A549 (cell line): ENCODE data around the gene USP3.

ENCODE experiments used
- CEBPB ChIP-seq, 2 experiments: fragments of >200 bp in 1 of 2; sonication (Bioruptor Twin) in 1 of 2; formaldehyde crosslinking in 1 of 2; IDR thresholded peaks; 2 replicates each; pipeline ENCODE4 v1.6.1; 2012 to 2016
- CTCF ChIP-seq: fragments of >200 bp; sonication (Bioruptor Twin); formaldehyde crosslinking; IDR thresholded peaks from 3 replicates; pipeline ENCODE4 v1.5.1; 2016
- JUN ChIP-seq, 2 experiments: fragments of >200 bp; sonication (Bioruptor Twin); formaldehyde crosslinking; IDR thresholded peaks; 2 replicates in 1 of 2; 3 replicates in 1 of 2; pipeline ENCODE4 v1.6.1; 2016 to 2017
- POLR2A ChIP-seq: IDR thresholded peaks from 2 replicates; pipeline ENCODE4 v1.6.1; 2012; ENCODE audit warnings: mild to moderate bottlenecking, low read length
- RARB ChIP-seq: fragments of 250-450 bp; sonication (Bioruptor Pico); IDR thresholded peaks from 2 replicates; pipeline ENCODE4 v1.8.0; 2021; ENCODE audit warnings: mild to moderate bottlenecking, moderate library complexity
- REST ChIP-seq: fragments of 200-600 bp; sonication (generic); IDR thresholded peaks from 2 replicates; pipeline ENCODE4 v1.6.1; 2016; ENCODE audit warnings: antibody characterized with exemption, mild to moderate bottlenecking, moderate library complexity

DNA sequence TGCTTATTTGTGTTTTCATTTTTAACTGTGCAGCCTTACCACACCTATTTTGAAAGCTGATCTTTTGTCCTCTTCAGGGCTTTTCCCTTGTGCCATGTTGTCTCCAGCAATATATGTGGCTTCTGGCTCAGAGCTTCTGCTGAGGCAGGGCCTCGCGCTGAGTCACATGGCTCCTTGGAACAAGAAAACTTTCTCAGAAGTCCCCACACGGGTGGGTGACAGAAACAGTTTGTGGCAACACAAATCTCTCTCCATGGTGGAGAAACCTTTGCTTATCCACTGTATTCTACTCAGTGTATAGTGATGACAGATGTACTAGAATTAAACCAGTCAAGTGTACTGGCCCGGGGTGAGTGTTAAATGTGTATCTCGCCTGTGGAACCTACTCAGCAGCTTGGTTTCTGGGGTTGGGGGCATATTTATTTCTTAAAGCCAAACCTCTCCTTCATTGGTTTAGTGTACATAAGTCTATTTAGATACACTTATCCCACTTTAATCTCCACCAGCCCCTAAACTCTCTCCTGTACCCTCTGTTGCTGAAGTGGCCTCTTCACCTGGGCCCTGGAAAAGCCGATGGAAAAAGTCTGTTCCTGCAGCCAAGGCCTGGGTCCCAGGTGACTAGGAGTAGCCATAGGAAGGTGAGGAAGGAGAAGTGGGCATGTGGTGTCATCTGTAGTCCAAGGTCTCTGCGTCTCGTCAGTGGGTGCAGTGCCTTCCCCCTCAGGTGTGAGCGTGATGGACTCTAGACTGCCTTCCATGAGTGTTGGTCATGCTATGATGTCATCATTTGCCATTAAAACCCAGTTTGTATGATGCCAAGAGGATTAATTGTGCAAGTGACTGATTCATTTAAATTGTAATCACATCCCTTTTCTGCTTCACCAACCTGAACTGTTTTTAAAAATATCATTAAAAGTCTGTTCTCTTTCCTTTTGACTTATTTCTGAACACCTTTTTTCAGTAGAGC lies 89.6 kb downstream of the USP3 start:
- TF ChIP-seq CTCF: no peak
- TF ChIP-seq POLR2A: no peak
- TF ChIP-seq JUN (IDR thresholded peaks at IDR 0.05): 0 out of 5 replicates have a peak, but pooled peaks of 1 of the 2 experiments have one; percentile 17
- no peak for TF ChIP-seq RARB (CRISPR knock-in tag)
- TF ChIP-seq CEBPB (IDR thresholded peaks at IDR 0.05): no peak
- TF ChIP-seq REST: no peak
